Breast epithelium (tissue), 3 donors: Measurements from ENCODE around the gene C6orf15.

Experiments used
- POLR2AphosphoS5 ChIP-seq, 3 donors: sonication (generic); formaldehyde crosslinking; IDR thresholded peaks; one replicate each; pipeline ENCODE4 v1.6.1; 2017; ENCODE audit warnings: antibody characterized with exemption in 3 of 3
- TF ChIP-seq, protein P1 (sequence below), 3 donors: fragments of 450-650 bp; IDR thresholded peaks; one replicate each; pipeline ENCODE4 v1.5.1; 2016 to 2017; ENCODE audit warnings: antibody characterized with exemption in 3 of 3, mild to moderate bottlenecking in 3 of 3, moderate library complexity in 3 of 3

DNA sequence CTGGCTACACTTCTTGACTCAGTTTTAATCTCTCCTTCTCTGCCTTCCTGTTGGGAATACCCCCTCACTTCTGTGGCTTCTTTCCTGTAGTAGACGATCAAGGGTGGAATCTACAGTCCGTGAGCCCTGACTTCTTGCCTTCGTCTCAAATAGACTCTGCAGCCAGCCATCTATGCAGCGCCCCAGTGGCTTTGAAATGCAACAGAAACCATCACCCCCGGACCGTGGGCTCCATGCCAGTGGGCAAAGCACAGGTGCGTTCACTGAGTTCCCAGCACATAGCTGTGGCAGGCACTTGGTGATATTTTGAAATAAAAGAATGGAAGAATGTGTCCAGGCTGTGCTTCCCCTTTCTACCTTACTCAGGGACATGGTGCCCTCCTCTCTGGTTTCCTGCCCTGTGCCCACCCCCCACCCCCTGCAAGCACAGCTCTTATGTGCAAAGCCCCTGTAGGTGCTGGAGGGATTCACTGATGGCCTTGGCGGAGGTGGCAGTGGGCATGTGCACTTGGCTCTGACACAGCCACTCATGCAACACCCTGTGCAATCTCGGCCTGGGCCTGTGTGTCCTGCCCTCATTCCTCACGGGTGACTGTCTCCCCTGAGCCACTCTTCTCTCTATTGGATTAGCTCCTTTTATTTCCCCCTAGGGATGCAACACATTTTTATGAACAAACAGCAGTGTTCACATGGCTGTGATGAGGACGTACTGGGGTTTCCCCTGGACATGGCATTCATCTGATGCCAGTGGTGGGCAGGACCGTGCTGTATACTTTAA lies 13.4 kb upstream of the C6orf15 start:
- TF ChIP-seq, protein P1, sequence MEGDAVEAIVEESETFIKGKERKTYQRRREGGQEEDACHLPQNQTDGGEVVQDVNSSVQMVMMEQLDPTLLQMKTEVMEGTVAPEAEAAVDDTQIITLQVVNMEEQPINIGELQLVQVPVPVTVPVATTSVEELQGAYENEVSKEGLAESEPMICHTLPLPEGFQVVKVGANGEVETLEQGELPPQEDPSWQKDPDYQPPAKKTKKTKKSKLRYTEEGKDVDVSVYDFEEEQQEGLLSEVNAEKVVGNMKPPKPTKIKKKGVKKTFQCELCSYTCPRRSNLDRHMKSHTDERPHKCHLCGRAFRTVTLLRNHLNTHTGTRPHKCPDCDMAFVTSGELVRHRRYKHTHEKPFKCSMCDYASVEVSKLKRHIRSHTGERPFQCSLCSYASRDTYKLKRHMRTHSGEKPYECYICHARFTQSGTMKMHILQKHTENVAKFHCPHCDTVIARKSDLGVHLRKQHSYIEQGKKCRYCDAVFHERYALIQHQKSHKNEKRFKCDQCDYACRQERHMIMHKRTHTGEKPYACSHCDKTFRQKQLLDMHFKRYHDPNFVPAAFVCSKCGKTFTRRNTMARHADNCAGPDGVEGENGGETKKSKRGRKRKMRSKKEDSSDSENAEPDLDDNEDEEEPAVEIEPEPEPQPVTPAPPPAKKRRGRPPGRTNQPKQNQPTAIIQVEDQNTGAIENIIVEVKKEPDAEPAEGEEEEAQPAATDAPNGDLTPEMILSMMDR (IDR thresholded peaks at IDR 0.05), result no peak
- no peak for TF ChIP-seq POLR2AphosphoS5 (IDR thresholded peaks at IDR 0.05)
